Stimulated activated CD8-positive, alpha-beta memory T cell treated with anti-CD3 and anti-CD28 coated beads, Interleukin-2, amount 100 ng/mL, for 48 hours (primary cell): ENCODE measurements around the gene CDK12.
"Not testable (repeated sequence)": the region's sequence is repeated elsewhere in the genome, so short reads cannot be mapped to it uniquely, and the experiment has no call there.

Experiments
- DNase-seq, 2 donors: peaks; one replicate each; pipeline ENCODE4 v3.0.0-alpha.2; 2020; ENCODE audit warnings: low read depth in 2 of 2

Gene CDK12

DNA sequence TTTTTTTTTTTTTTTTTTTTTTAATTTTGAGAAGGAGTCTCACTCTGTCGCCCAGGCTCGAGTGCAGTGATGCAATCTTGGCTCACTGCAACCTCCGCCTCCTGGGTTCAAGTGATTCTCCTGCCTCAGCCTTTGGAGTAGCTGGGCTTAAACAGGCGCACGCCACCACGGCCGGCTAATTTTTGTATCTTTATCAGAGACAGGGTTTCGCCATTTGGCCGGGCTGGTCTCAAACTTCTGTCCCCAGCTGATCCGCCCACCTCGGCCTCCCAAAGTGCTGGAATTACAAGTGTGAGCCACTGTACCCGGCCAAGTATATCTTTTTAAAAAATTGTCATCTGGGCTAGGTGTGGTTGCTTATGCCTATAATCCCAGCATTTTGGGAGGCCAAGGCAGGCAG, 35.6 kb downstream of the CDK12 start:
- not testable (repeated sequence) for DNase-seq

DNA sequence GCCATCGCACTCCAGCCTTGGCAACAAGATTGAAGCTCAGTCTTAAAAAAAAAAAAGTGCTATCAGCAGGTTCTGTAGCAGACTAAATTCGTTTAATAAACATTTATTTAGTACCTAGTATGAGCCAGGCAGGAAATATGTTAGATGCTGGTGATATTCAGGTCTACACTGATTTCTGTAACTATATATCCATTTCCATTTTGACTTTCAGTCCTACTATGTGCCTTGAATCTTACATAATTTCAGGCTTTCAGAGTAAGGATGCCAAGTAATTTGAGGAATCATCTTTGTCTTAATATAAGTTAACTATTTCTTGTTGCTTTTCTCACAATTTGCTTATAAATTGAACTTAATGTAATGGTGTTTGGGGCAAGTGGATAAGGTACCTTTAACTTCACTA, 46.2 kb downstream of the CDK12 start:
- DNase-seq = no peak

DNA sequence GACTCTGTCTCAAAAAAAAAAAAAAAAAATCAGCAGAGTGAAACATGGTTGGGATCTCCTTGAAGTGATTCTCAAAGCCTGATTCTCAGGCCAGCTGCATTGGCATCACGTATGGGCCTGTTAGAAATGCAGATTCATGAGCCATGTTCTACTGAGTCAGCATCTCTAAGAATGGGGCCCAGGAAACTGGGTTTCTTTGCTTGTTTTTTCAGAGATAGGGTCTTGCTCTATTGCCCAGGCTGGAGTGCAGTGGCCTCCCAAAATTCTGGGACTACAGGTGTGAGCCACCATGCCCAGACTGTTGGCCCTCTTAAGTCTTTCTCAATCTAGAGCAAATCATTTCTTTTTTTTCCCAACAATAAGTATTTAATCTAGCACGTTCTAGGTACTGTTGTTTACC, 47.7 kb downstream of the CDK12 start:
- no peak for DNase-seq

DNA sequence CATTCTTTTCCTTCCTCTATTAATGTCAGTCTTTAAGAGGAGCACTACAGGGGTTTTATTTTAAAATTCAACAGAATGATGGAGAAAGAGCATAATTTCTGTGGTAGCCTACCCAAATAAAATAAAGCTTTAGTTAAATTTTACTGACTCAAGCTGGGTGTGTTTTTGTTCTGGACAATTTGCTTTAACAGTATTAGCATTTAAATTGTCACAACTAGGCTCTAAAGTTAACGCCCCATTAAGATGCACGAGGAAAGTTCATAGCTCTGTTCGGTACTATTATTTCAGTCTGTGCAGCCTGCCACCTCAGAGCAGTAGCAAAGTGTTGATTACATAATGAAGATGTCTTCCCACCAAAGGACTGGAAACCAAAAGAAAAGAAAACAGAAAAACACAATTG, 52.0 kb downstream of the CDK12 start:
- no peak for DNase-seq

DNA sequence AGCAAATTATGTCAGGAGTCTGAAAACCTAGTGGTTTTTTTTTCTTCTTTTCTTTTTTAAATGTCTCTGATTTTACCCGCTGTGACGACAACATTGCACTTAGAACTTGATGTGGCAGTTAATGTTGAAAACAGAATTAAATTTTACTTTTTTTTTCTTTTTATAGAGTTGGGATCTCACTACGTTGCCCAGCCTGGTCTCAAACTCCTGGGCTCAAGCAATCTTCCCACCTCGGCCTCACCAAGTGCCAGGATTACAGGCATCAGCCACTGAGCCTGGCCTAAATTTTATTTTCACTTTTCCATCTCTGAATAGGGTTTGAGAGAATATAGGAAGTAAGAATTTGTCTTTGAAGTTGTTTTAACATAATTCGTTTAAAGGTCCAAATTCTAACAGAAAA, 52.6 kb downstream of the CDK12 start:
- no peak for DNase-seq

DNA sequence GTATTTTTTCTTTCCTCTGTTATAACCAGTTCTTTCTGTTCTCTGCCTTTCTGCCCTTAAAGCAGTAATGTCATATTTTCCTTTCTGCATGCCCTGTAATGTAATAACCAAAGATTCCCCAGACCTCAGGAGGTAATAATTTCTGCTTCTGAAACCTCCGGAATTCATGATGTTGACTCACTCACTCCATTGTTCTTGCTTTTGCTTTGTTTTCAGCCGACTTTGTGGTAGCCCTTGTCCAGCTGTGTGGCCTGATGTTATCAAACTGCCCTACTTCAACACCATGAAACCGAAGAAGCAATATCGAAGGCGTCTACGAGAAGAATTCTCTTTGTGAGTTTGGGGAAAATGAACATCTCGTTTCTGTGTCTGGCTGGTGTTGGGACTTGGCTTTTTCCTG, 55.9 kb downstream of the CDK12 start:
- DNase-seq = no peak

DNA sequence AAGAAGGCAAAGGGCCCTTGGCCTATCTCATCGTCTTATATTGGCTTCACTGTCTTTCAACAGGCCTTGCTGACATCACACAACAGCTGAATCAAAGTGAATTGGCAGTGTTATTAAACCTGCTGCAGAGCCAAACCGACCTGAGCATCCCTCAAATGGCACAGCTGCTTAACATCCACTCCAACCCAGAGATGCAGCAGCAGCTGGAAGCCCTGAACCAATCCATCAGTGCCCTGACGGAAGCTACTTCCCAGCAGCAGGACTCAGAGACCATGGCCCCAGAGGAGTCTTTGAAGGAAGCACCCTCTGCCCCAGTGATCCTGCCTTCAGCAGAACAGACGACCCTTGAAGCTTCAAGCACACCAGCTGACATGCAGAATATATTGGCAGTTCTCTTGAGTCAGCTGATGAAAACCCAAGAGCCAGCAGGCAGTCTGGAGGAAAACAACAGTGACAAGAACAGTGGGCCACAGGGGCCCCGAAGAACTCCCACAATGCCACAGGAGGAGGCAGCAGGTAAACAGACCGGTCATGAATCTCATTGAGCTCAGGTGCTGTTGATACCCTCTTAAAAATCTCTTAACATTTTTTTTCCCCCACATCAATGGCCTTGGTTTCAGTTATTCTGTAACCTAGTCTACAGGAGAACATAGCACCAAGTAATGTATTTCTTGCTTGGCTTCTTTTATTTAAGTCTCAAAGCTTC, 64.7 kb downstream of the CDK12 start:
- DNase-seq = no peak

DNA sequence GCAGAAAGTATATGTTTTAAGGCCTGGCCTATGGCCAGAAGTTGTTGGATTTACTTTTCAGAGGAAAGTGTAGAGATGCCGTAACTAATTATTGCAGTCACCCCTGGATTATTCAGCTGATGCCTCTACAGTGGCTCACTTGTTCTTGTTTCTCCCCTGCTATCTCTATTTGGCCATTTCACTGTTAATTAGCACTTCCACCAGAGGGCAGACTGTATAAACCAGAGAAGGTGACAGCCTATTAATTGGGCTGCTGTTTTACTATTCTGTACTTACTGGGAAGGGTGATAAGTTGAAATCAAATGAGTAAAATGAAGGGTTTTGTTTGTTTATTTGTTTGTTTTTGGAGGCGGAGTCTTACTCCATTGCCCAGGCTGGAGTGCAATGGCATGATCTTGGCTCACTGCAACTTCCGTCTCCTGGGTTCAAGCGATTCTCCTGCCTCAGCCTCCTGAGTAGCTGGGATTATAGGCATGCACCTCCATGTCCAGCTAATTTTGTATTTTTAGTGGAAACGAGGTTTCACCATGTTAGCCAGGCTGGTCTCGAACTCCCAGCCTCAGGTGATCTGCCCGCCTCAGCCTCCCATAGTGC, 66.0 kb downstream of the CDK12 start:
- no peak for DNase-seq

DNA sequence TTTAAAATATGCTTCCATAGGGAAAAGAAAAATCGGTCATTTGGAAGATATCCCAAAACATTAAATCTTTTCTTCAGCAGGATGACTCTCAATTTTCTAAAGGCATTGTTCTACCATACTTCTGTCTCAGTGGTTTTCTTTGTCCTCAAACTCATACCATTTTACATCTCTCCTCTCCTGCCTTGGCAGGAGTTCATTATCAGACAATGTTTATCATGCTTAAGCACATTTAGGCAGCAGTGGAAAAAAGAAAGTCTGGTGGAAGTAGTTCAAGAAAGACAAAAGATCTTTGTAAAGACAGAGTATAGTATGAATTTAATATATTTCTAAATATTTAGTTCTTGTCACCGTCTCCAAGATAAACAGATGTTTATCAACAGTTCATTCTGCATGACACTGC, 68.2 kb downstream of the CDK12 start:
- no peak for DNase-seq

DNA sequence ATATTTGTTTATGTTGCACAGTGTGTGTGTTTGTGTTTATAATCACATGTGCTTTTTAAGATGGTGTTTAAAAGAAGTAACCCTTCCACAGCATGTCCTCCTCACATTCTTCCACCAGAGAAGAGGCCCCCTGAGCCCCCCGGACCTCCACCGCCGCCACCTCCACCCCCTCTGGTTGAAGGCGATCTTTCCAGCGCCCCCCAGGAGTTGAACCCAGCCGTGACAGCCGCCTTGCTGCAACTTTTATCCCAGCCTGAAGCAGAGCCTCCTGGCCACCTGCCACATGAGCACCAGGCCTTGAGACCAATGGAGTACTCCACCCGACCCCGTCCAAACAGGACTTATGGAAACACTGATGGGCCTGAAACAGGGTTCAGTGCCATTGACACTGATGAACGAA, 69.2 kb downstream of the CDK12 start:
- no peak for DNase-seq

DNA sequence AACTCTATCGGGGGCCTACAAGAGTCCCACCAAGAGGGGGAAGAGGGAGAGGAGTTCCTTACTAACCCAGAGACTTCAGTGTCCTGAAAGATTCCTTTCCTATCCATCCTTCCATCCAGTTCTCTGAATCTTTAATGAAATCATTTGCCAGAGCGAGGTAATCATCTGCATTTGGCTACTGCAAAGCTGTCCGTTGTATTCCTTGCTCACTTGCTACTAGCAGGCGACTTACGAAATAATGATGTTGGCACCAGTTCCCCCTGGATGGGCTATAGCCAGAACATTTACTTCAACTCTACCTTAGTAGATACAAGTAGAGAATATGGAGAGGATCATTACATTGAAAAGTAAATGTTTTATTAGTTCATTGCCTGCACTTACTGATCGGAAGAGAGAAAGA, 70.0 kb downstream of the CDK12 start:
- DNase-seq = no peak

DNA sequence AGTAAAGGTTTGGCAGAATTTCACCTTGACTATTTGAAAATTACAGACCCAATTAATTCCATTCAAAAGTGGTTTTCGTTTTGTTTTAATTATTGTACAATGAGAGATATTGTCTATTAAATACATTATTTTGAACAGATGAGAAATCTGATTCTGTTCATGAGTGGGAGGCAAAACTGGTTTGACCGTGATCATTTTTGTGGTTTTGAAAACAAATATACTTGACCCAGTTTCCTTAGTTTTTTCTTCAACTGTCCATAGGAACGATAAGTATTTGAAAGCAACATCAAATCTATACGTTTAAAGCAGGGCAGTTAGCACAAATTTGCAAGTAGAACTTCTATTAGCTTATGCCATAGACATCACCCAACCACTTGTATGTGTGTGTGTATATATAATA, 72.6 kb downstream of the CDK12 start:
- DNase-seq = no peak

DNA sequence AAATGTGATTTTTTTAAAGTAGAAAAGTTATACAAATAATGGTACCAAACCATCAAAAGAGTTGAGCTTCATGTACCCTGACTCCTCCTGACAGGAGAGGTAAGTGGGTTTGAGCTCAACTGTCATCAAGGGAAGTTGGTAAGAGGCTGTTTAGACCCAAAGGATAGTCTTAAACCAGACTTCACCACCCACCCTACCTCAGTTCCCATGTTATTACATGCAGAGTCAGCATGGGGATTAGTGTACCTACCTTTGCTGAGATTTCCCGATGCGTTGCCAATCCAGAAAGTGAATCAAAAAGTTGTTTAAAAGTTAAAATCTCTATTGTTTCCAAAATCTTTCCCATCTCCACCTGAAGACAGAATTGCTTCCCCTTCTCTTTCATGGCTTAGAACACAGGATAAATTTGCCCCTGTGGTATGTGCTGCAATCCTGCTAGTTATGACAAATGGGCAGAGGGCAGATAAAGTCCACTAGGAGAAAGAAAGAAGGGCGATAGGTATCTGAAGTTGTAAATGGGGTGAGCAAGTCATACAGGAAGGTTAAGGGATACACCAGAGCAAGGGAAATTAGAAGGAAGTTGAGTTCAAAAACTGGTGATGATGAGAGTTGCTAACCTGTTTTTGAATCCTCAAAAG, 73.6 kb downstream of the CDK12 start:
- no peak for DNase-seq

DNA sequence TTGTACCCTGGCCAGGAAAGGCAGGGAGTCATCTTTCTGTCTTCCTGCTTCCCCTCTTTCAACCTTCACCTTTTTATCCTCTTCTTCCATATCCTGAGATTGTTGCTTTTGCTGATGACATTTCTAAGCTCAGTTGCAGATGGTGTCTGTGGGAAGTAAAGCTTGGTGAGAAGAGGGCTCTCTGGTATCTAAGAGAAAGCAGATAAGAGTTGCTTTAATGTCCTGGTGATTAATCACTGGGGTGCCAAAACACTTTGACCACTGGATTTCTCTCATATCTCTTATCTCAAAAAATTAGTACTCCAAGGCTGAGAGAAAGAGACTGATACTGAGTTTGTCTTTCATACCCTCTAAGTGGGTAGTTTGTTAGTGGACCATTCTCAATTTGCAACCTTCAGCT, 75.2 kb downstream of the CDK12 start:
- DNase-seq = no peak

DNA sequence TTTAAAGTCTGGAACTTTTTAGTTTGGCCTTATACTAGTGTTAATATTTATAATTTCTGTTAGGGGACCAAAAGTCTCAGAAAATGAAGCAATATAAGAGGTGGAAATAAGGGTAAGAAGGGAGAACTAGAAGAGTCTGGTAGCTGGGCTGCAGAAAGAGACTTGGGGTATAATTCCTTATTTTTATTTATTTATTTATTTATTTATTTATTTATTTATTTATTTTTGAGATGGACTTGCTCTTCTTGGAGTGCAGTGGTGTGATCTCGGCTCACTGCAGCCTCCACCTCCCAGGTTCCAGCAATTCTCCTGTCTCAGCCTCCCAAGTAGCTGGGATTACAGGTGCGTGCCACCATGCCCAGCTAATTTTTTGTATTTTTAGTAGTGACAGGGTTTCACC, 76.1 kb downstream of the CDK12 start:
- not testable (repeated sequence) for DNase-seq

DNA sequence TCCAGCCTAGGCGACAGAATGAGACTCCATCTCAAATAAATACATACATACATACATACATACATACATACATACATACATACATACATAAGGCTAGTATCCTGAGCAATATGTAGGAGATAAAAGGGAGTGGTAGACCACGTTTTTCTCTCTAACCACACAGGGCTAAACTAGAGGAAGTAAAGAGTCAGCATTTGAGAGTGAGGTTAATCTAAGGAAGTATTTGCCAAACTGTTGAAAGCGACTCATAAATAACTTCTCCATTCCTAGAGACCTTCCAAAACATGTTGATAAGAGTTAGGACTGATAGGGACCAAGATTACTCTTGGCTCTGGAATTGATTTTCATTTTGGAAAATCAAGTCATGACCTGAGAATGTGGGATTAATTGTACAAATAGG, 77.6 kb downstream of the CDK12 start:
- no peak for DNase-seq

DNA sequence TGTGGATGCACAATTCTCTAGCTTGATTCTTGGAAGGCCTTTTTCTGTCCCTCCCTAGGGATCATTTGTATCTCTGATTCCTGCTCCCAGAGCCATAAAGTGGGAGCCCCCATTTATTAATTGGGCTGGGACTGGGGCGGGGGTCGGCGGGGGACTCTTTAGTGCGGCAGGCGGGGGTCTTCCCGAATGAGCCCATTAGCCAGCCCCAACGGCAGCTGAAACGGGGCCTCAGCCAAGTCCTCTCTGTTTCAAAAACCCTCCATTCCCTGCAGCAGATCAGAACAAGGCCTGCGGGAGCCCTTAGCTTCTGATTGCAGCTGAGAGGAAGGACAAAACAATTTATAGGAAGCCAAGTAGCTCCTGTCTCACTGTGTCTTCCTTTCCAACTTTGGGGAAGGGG, 79.3 kb downstream of the CDK12 start:
- DNase-seq = no peak

DNA sequence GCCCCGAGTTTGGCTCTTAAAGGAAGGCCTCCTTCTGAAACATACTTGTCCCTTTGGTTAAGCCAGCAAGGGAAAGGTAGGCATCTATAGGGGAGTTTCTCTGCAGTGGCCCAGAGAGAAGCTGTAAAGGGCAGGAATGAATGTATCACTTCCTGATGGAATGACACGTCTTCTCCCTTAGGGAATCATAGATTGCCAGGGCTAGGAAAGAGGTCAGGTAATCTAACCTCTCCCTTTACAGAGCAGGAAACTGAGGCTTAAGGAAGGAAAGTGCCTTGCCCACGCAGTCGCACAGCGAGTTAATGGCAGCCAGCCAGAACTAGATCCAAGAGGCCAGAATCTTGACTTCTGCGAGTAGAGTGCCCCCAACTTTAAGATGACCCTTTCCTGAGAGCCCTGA, 80.4 kb downstream of the CDK12 start:
- DNase-seq = no peak

DNA sequence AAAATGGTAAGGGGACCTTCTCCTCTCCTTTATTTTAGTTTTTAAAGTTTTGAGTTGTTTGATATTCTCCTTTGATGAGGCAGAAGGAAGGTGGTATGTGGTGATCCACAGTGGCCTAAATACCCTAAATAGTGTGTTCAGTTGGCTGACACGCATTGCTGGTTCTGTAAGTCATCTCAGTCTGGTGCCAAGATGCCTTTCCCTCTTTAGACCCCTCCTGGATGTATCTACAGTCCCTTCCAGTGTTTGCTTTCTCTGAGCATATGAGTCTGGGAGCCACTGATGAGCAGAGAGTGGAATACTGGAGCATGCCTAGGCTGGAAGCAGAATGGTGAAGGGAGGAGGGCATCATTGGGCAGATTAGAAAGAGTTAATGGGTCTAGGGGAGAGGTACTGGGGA, 81.9 kb downstream of the CDK12 start:
- no peak for DNase-seq

DNA sequence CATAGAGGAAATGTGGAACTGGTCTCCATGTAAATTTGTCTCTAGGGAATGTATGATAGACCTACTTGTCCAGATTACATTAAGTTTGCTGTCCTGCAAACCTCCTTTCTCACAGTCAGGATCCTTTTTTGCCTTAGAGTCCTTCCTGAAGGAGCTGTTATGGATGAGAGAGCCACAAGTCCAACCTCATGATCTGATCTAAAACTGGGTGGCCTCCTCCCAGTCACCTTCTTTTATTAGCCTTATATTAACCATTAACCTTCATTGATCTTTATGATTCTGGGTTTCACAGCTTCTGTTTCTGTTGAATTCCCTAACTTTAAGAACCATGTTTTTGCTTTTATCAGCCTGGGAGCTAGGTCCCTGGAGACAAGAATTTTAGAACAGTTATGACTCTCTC, 82.4 kb downstream of the CDK12 start:
- no peak for DNase-seq

DNA sequence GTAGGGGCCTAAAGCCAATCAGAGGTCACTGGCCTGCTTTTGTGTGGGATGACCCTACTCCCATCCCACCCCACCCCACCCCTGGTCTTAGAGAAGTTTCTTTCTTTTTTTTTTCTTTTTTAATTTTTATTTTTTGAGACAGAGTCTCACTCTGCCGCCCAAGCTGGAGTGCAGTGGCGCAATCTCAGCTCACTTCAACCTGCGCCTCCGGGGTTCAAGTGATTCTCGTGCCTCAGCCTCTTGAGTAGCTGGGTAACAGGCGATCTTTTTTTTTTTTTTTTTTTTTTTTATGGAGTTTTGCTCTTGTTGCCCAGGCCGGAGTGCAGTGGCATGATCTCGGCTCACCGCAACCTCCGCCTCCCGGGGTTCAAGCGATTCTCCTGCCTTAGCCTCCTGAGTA, 83.1 kb downstream of the CDK12 start:
- DNase-seq = not testable (repeated sequence)

DNA sequence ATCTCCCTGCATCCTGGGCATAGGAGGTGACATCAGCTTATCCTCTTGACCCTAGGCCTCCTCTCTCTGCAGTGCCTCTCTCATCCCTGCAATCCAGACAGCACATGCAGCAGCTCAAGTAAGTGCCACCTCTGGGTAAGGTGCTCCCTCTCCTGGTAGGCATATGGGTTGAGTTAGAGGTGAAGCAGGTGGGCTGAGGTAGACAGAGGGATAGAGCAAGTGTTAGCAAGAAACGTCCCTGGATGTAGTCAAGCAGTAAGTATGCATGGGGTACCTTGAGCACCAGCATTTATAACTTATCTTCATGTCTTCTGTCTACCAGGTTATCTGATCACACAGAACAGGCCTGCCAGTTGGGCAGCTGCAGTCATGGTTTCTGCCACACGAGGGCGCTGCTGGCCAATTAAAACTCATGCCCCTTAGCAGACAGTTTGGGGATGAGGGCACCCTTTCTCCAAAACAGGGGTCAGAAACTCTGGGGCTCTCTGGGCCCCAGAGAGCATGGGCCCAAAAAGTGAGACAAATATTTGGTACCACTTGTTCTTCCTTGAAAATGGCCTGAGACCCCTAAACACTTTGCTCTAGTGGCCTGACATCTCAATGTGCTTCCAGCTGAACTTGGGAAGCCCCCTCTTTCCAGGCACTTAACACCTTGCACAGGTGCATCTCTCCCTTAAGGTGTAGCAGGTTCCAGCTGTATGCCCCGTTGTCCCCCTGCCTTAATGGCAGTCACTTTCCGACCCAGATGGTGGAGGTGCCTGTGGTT, 86.6 kb downstream of the CDK12 start:
- peak; percentile 56 to 75 for DNase-seq
